NCI-H187 (cell line): ENCODE results near the gene CHAD.
"Not testable (repeated sequence)": the region's sequence is repeated elsewhere in the genome, so short reads cannot be mapped to it uniquely, and the experiment has no call there.

Experiments used
- DNase-seq, 2 experiments: peaks; one replicate each; lab custom pipeline; 2025; lab: John Stamatoyannopoulos, UW

Gene CHAD

DNA sequence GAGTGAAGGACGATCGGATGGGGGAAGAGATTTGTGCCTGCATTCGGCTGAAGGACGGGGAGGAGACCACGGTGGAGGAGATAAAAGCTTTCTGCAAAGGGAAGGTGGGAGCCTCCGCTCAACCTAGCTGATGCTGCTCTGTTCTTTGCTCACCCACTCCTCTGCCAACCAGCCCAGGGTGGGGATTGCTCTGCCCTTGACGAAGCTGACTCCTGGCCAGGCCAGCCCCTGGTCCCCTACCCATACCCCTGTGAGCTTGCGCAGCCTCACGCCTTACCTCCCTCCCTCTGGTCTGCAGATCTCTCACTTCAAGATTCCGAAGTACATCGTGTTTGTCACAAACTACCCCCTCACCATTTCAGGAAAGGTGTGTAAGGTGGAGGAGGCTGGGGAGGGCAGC is 5.2 kb upstream of the CHAD start:
- no peak for DNase-seq

GRCh38 chr17:50472761-50473161 is 4.1 kb upstream of the CHAD start:
- DNase-seq = not testable (repeated sequence)

DNA sequence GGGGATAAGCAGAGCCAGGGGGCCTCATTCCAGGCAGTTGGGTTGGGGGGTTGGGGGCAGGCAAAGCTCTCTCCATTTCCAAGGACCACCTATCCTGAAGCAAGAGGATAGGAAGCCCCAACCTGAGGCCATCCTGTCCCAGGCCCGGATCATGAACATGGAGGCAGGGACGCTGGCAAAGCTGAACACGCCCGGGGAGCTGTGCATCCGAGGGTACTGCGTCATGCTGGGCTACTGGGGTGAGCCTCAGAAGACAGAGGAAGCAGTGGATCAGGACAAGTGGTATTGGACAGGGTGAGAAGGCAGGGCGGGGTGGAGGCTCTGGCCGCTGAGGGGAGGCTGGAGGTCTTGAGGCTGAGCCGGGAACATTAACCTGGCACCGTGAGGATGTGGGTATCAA is 3.6 kb upstream of the CHAD start:
- DNase-seq = no peak

DNA sequence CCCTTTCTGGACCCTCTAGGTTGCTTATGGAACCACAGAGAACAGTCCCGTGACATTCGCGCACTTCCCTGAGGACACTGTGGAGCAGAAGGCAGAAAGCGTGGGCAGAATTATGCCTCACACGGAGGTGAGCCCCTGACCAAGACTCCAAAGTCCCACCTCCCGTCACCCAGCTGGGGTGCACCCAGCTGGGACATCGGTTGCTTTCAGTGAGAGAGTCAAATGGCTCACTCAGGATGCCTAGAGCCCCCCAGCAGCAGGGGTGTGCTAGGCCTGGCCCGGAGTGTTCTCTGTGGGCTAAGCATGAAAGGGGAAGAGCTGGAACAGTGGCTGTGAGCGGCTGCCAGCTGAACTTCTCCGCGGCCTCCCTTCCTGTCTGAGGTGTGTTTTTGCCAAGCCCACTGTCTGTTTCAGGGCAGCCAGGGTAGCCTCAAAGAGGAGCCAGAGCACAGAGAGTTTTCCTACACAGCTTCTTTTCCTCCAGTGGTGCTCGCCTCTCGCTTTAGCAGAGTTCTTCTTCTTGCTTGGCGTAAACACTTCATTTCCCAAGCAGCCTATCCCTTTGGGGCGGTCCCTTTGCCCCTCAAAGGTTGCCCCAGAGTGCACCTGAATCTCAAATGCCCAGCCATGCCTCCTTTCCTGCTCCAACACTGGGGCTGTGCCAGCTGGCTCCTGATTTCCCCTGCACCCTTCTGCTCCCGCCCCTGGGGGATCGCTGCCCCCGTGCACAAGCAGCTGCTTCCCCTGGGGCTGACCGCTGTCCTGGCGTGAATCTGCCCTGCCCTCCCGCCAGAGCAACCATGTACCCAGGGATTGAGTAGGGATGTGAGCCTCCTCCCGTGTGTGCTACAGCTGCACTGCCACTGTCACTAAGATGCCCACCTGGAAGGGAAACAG is 2.6 kb upstream of the CHAD start:
- no peak for DNase-seq

DNA sequence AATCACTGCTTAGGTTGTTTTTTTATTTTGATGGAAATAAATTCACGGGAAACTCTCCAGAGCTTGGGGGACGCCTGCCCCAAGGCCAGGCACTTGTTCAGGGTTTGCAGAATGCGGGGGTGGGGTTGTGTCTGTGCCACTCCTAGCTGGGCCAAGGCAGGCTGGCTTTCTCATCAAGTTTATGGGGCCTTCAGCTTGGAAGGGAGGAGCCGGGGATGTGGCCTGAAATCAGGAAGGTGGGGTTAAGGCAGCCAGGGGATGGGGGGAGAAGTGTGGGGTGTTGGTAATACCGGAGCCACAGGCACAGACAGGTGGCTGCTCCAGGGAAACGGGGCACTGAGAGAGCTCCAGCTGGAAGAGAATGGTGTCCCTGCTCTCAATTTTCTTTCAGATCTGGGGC is 1.7 kb upstream of the CHAD start:
- DNase-seq = no peak

DNA sequence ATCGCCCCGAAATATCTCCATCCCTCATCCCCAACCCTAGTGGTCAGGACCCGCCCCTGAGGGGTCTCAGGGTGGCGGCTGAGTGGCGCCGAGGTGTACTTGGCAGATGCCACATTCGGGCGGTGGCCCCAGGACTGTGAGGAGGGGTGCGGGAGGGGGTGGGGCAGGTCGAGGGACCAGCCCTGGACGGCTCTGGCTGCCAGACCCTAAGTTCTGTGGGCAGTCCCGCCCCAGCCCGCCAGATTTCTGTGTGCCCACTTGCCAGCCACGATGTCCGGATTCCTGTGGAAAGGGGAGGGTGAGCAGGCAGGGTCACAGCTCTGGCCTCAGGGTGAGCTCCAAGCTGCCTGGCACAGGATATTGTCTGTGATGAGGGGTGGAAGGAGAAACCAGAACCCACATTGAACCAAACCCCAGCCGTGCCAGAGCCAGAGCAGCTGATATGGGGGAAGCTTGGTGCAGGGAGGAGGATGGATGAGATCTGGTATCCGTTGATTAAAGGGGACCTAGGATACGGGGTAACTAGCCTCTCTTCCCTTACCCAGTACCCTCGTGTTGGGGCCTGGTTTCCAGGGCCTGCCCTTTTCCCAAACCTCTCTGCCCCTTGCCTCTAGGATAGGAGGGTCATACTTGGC is 1.1 kb upstream of the CHAD start:
- DNase-seq = no peak

- DNase-seq = no peak
These were observed 527 bp upstream of the CHAD start for GRCh38 chr17:50469208-50469605.

- no peak for DNase-seq
These were observed 801 bp downstream of the CHAD start for GRCh38 chr17:50467855-50468303.

DNA sequence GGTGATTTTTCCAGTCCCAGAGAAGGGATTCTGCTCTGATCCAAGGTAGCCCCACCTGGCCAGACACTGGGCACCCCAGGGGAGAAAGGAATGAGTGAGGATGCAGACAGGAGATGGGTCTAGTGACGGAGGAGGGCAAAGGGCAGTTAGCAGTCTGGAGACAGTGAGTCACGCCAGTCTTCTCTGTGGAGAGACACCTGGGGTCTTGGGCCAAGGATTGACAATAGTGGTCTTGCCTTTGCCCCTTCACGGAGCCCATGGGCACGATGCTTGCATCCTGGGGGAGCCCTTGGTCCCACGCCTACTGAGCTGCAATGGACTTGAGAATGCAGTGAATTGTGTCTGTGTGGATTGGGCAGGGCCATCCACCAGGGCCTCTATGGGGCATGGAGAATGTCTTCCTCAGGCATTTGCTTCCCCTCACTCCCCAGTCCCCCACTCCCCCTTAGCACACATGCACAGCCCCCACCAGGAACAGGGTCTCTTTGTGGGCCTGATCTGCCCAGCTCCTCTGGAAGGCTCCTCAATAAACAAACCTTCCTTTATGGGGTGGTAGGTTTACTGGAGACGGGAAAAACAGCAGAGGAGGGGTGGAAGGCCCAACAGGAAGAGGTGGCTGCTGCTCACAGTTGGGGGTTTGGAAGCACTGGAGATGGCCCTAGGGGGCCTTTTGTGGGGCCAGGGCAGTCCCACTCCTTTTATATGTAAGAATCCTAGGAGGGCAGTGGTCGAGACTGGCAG is 1.4 kb downstream of the CHAD start:
- DNase-seq = no peak

DNA sequence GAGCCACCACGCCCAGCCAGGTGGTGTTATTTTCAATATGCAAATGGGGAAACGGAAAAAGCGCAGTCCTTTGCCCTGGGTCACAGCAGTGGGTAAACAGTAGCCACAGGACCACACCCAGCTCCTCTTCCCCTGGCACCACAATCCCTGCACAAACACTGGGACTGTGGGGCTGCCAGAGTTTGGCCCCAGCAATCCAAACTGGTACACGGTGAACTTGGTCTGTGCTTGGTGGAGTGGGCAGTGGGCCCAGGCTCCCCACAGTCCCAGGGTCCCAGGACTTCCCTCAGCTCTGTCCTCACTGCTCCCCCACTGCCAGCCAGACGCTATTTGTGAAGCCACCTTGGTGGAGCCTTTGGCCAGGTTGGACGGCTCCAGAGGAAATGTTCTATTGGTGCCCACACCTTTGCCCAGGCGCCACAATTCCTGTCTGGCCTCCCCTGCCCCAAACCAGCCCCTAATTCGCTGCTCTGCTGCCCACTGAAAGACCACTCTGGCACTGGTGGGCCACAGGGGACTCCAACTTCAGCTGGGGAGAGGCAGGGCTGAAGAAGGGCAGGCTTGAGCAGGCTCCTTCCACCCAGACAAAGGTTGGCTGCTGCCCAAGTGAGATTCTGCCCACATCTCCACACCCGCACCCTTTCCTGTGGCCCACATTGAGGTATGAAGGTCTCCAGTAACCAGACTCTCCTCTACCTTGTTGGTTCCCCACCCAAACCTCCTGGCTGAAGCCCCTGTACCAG is 2.1 kb downstream of the CHAD start:
- DNase-seq = no peak

DNA sequence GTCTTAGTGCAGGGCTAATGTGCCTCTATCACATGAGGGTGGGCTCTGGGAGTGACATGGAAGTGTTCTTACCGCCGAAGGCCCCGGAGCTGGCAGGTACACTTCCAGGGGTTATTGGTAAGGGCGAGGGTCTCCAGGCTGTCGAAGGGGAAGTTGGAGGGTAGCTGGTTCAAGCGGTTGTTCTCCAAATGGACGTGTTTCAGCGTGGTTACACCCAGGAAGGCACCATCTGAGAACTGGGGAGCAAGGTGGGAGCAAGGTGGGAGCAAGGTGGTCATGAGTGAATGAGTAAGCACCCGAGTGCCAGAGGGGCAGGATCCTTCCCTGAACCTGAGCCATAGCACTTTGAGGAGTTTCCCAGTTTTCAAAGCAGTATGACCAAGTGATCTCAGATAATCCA is 3.0 kb downstream of the CHAD start:
- DNase-seq = no peak

DNA sequence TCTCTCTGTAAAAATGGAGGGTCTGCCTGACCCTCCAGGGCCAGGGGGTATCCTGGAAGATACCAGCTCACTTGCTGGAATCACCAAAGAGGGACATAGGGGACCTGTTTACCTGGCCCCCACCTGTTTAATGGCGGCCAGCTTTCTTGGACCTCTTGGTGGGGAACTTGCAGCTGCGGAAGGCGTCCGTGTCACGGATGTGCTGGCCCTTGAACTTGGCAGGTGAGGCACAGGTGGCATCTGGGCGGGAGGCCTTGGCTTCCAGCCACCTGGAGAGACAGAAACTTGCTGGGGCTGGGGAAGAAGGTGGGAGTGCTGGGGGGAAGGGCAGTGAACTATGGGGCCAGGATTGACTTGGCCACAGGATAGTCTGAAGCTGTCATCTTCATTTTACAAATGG is 3.5 kb downstream of the CHAD start:
- no peak for DNase-seq

DNA sequence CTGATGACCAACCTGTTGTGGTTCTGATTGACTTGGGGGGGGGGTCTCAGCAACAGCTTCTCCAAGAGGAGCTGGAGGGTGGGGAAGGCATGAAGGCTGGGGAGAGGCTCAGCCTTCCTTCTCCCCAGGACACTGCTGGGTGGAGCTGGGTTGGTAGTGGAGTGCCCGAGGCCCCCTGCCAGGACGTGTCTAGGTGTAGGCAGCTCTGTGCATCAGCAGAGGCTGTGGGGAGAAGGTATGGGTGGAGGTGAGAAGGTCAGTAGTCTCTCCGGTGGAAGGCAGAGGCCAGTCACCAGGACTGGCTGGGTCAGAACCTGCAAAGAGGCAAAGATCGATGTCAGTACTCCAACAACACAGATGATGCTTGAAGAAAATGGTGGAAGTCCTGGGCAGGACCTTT is 3.9 kb downstream of the CHAD start:
- DNase-seq = no peak

DNA sequence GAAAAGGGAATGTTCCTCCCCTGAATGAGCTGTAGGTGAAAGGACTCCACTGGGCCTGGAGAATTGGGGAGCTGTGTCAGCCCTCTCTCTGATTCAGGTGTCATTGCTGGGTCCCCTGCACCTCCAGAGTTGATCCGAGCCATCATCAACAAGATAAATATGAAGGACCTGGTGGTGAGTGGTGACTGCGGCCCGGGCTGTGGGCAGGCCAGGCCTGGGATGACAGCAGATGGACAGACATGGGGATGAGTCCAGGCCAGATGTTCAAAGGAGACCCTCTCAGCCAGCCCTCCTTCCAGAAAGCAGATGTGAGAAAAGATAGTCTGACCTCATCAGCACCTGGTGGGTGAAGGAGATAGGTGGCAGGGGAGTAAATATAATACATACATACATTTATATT is 4.6 kb downstream of the CHAD start:
- DNase-seq = no peak

- no peak for DNase-seq
These were observed 6.2 kb downstream of the CHAD start for GRCh38 chr17:50462446-50462845.

- no peak for DNase-seq
These were observed 7.0 kb downstream of the CHAD start for GRCh38 chr17:50461550-50462132.

DNA sequence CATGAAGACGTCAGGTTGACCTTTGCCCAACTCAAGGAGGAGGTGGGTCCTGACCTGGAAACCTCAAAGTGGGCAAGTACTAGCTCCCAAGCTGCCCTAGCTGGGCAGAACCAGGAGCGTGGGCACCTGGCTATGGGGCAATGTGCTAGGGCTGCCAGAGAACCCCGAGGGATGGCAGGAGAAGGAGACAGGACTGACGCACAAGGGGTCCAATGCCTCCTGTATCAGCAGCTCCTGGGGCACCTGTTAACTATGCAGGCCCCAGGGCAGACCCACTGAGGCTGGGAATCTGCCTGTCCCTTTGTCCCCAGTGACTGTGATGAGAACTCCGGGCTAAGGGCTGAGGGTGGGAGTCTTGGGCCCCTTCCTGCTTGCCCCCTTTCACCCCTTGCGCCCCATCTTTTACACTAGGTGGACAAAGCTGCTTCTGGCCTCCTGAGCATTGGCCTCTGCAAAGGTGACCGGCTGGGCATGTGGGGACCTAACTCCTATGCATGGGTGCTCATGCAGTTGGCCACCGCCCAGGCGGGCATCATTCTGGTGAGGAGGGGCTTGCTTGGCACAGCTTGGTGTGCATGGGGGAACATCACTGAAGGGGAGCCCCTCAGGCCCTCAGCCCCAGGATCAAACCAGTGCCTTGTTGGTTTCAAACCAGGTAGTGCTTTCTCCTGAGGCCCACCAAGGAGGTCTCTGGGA is 7.7 kb downstream of the CHAD start:
- no peak for DNase-seq

GRCh38 chr17:50459756-50460155 is 8.9 kb downstream of the CHAD start:
- no peak for DNase-seq

DNA sequence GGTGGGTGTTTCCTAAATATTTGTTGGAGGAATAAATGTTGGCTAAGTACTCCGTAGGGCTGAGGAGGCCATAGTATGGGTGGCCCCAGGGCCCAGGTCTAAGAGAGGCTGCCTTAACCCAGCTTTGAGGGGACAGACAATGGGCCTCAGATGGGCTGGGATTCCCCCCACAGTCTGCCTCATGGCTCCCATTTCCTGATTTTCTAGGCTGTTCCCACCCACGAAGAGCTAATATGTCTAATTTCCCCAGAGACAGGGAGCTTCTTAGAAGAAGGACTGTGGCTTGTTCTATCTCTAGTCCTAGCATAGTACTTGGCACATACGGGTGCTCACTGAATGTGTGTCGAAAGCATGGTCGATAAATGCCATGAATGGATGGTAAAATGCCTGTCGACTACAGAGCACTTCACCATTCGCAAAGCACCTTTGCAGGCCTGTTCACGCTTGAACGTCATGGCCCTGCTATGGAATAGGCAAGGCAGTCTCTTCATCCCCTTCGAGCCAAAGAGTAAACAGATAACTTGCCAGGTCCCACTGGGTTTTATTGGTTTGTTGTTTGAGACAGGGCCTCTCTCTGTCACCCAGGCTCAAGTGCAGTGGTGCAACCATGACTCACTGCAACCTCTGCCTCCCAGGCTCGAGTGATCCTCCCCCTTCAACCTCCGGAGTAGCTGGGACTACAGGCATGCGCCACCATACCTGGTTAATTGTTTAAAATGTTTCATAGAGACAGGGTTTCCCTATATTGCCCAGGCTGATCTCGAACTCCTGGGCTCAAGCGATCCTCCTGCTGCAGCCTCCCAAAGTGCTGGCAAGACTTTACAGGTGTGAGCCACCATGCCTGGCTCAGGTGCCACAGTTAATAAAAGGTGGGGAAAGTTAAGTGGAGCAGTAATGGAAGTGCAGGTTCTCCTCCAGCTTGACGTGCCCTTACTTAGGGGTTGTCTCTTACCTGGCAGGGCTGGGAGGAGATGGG is 9.7 kb downstream of the CHAD start:
- no peak for DNase-seq

DNA sequence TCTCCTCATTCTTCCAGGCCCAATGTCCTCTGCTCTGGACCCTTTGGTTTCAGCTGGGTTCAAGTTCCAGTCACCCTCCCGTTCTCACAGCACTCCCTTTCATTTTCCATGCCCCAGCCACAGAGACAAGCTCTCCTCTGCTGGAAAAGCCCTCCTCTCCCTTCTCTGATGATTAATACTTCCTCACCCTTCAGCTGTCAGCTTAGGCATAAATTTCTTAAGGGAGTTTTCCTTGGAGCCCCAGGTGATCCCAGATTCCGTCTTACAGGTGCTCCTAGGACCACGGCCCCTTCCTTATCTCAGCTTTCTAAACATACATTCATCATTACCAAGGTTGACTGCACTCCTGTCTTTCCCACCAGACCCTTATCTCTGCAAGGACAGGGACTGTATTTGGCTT is 10.4 kb downstream of the CHAD start:
- no peak for DNase-seq
